Measurements from ENCODE around the gene COL23A1.
"Not testable (repeated sequence)": the region's sequence is repeated elsewhere in the genome, so short reads cannot be mapped to it uniquely, and the experiment has no call there.

DNA sequence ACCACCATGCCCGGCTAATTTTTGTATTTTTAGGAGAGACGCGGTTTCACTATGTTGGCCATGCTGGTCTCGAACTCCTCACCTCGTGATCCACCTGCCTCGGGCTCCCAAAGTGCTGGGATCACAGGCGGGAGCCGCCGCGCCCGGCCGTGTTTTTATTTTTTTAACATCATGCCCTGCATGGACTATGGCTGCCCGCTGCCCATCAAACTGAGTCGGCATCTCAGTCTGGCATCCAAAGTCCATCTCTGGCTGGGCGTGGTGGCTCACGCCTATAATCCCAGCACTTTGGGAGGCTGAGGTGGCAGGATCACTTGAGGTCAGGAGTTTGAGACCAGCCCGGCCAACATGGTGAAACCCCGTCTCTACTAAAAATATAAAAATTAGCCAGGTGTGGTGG is 336.6 kb downstream of the COL23A1 start:
- TF ChIP-seq, protein P1, sequence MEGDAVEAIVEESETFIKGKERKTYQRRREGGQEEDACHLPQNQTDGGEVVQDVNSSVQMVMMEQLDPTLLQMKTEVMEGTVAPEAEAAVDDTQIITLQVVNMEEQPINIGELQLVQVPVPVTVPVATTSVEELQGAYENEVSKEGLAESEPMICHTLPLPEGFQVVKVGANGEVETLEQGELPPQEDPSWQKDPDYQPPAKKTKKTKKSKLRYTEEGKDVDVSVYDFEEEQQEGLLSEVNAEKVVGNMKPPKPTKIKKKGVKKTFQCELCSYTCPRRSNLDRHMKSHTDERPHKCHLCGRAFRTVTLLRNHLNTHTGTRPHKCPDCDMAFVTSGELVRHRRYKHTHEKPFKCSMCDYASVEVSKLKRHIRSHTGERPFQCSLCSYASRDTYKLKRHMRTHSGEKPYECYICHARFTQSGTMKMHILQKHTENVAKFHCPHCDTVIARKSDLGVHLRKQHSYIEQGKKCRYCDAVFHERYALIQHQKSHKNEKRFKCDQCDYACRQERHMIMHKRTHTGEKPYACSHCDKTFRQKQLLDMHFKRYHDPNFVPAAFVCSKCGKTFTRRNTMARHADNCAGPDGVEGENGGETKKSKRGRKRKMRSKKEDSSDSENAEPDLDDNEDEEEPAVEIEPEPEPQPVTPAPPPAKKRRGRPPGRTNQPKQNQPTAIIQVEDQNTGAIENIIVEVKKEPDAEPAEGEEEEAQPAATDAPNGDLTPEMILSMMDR (IDR thresholded peaks at IDR 0.05; ENCODE audit: low read depth, low read length), result not testable (repeated sequence)
- TF ChIP-seq EZH2phosphoT487 (IDR thresholded peaks at IDR 0.05; ENCODE audit: low read depth), result not testable (repeated sequence)

Data from OCI-LY3 (cell line).